Suprapubic skin (tissue), 4 donors: ENCODE measurements around the gene ACO2. TPM values are rescaled to one million over a fixed set of nuclear protein-coding genes. Genes with fewer than 3 reads are reported as not detected.
A peak's percentile ranks its signal among the peaks of the same experiment; 100 is the strongest.

Source experiments
- DNase-seq, 2 donors: peaks; one replicate each; pipeline ENCODE4 v3.0.0-alpha.2; 2019; ENCODE audit warnings: low spot score in 2 of 2
- H3K27ac ChIP-seq: fragments of 200-600 bp; sonication (generic); one replicate; pipeline ENCODE4 v1.5.1; 2019
- H3K27me3 ChIP-seq: fragments of 200-600 bp; sonication (generic); one replicate; pipeline ENCODE4 v1.5.1; 2019
- H3K36me3 ChIP-seq: fragments of 200-600 bp; sonication (generic); one replicate; pipeline ENCODE4 v1.5.1; 2019
- H3K4me1 ChIP-seq: fragments of 200-600 bp; sonication (generic); one replicate; pipeline ENCODE4 v1.5.1; 2019
- H3K4me3 ChIP-seq: fragments of 200-600 bp; sonication (generic); one replicate; pipeline ENCODE4 v1.5.1; 2019; ENCODE audit warnings: mild to moderate bottlenecking
- H3K9me3 ChIP-seq: fragments of 200-600 bp; sonication (generic); one replicate; pipeline ENCODE4 v1.5.1; 2019
- CTCF ChIP-seq, 2 donors: fragments of 200-600 bp in 1 of 2; fragments of 450-650 bp in 1 of 2; sonication (generic) in 1 of 2; IDR thresholded peaks; one replicate each; pipeline ENCODE4 v1.5.1; 2016 to 2019; ENCODE audit warnings: antibody characterized with exemption in 2 of 2, mild to moderate bottlenecking in 1 of 2, moderate library complexity in 1 of 2
- EP300 ChIP-seq: sonication (generic); formaldehyde crosslinking; IDR thresholded peaks from one replicate; pipeline ENCODE4 v1.6.1; 2017; ENCODE audit warnings: antibody characterized with exemption
- POLR2A ChIP-seq, 2 donors: fragments of 450-650 bp; IDR thresholded peaks; one replicate each; pipeline ENCODE4 v1.6.1; 2017; ENCODE audit warnings: antibody characterized with exemption in 2 of 2, mild to moderate bottlenecking in 2 of 2, moderate library complexity in 2 of 2
- POLR2AphosphoS5 ChIP-seq, 3 donors: sonication (generic); formaldehyde crosslinking; IDR thresholded peaks; one replicate each; pipeline ENCODE4 v1.6.1; 2017; ENCODE audit warnings: antibody characterized with exemption in 3 of 3
- WGBS: methylation state at CpG from one replicate; pipeline ENCODE4 v1.1.5; 2018; 5-methylcytosine and 5-hydroxymethylcytosine counted together
- total RNA-seq, 4 donors: library from RNA; depleted of rRNA; stranded (reverse); fragments of >200 nt; gene quantifications; one replicate each; pipeline ENCODE4 v1.1.0, GENCODE V29; 2016

Gene ACO2
- total RNA-seq, 4 donors from 2014 or later = 67.4 to 81.9 (median 75.9) TPM

GRCh38 chr22:41444360-41445128 is 24.4 kb upstream of the ACO2 start:
- no peak for TF ChIP-seq POLR2A (IDR thresholded peaks at IDR 0.05)
- TF ChIP-seq CTCF (IDR thresholded peaks at IDR 0.05) = no peak
- TF ChIP-seq EP300 = no peak
- TF ChIP-seq POLR2AphosphoS5 (IDR thresholded peaks at IDR 0.05) = no peak
- peaks cover 10% of the 10 kb centered on the region for H3K36me3 ChIP-seq
- H3K27me3 ChIP-seq = no peaks in the 10 kb centered on the region
- H3K27ac ChIP-seq = peak overlapping the region; percentile 98
- no peaks in the 10 kb centered on the region for H3K9me3 ChIP-seq
- WGBS = 1% methylated on average over 16 of the region's 35 CpGs
- peaks cover 41% of the 10 kb centered on the region for H3K4me1 ChIP-seq
- peak; percentile 93 to 96 for DNase-seq
- peak overlapping the region; percentile 90 for H3K4me3 ChIP-seq

- H3K9me3 ChIP-seq = no peaks in the 10 kb centered on the region
- H3K4me3 ChIP-seq = peak overlapping the region; percentile 90
- no peak for DNase-seq
- TF ChIP-seq CTCF (IDR thresholded peaks at IDR 0.05) (no peak), EP300 (no peak), POLR2A (IDR thresholded peaks at IDR 0.05) (no peak), POLR2AphosphoS5 (IDR thresholded peaks at IDR 0.05) (no peak)
- no peaks in the 10 kb centered on the region for H3K27me3 ChIP-seq
- peak overlapping the region; percentile 98 for H3K27ac ChIP-seq
- H3K36me3 ChIP-seq = peaks cover 7% of the 10 kb centered on the region
- WGBS = 1% methylated on average over 22 of the region's 22 CpGs
- H3K4me1 ChIP-seq = peaks cover 39% of the 10 kb centered on the region
These were observed 23.5 kb upstream of the ACO2 start for GRCh38 chr22:41445129-41446056.

GRCh38 chr22:41446057-41446501 is 22.8 kb upstream of the ACO2 start:
- DNase-seq = no peak
- TF ChIP-seq POLR2AphosphoS5 (IDR thresholded peaks at IDR 0.05) (no peak), EP300 (no peak), CTCF (IDR thresholded peaks at IDR 0.05) (no peak), POLR2A (IDR thresholded peaks at IDR 0.05) (no peak)
- Histone ChIP-seq H3K27me3 (no peaks in the 10 kb centered on the region), H3K36me3 (peaks cover 5% of the 10 kb centered on the region), H3K9me3 (no peaks in the 10 kb centered on the region), H3K4me1 (peaks cover 39% of the 10 kb centered on the region), H3K4me3 (peak overlapping the region; percentile 90), H3K27ac (peak overlapping the region; percentile 98)
- under 1% methylated on average over 11 of the region's 34 CpGs for WGBS

- H3K27ac ChIP-seq = peak within 1 kb of the TSS; percentile 98
- WGBS = under 1% methylated on average over 33 of the region's 85 CpGs
- H3K4me3 ChIP-seq = peak within 1 kb of the TSS; percentile 90
- H3K27me3 ChIP-seq = no peaks in the 10 kb centered on the region
- H3K4me1 ChIP-seq = peaks cover 33% of the 10 kb centered on the region
- H3K9me3 ChIP-seq = no peaks in the 10 kb centered on the region
- no peaks in the 10 kb centered on the region for H3K36me3 ChIP-seq
- TF ChIP-seq EP300 = no peak
- no peak for TF ChIP-seq CTCF (IDR thresholded peaks at IDR 0.05)
- TF ChIP-seq POLR2A (IDR thresholded peaks at IDR 0.05) = peak; percentile 92 to 99
- peak; percentile 72 to 99 (median 98) for TF ChIP-seq POLR2AphosphoS5 (IDR thresholded peaks at IDR 0.05)
- peak; percentile 96 to 97 for DNase-seq
These were observed 22.1 kb upstream of the ACO2 start, which contains the start of gene TOB2 for GRCh38 chr22:41446639-41447434. Gene TOB2, minus strand, starts transcription at chr22:41446801. Its CDS starts 9,456 bp downstream, at chr22:41437345.
